ENCODE results near the gene KLHL2. TPM values are rescaled to one million over a fixed set of nuclear protein-coding genes. Genes with fewer than 3 reads are reported as not detected.
A peak's percentile ranks its signal among the peaks of the same experiment; 100 is the strongest.
"Not testable (repeated sequence)": the region's sequence is repeated elsewhere in the genome, so short reads cannot be mapped to it uniquely, and the experiment has no call there.

Gene KLHL2
- total and polyA plus RNA-seq, 2 of the 13 experiments (the other 11 are each of a cell fraction or from before 2014, with no cell fraction given), result 9.2 to 17.6 TPM

- TF ChIP-seq ZBTB33 (CRISPR knock-in tag; IDR thresholded peaks at IDR 0.05), result peak; percentile 79
- intact Hi-C loops (cut with micrococcal nuclease; ENCODE audit: unreplicated experiment); H3K79me2 ChIP-seq (ENCODE audit: insufficient read depth, low read length); BruUV-seq (replicated peaks); H3K27ac ChIP-seq (ENCODE audit: extremely low read length, insufficient read depth, low read length); DNase-seq (ENCODE audit: low spot score); FAIRE-seq; H3K36me3 ChIP-seq (replicated peaks in 1 of 2; ENCODE audit: control insufficient read depth in 1 of 2, insufficient read depth in 2 of 2, low read length in 2 of 2); ATAC-seq; H2AFZ ChIP-seq (ENCODE audit: low read length); H3K4me3 ChIP-seq (replicated peaks in 1 of 3; ENCODE audit: insufficient read depth in 1 of 3, low read depth in 2 of 3, low read length in 3 of 3); H3K27me3 ChIP-seq (ENCODE audit: control insufficient read depth in 1 of 2, insufficient read depth in 2 of 2, low read length in 2 of 2); H3K4me1 ChIP-seq (ENCODE audit: insufficient read depth, low read length); POLR2A ChIA-PET; H3K9me3 ChIP-seq (ENCODE audit: low read length); CTCF ChIA-PET (ENCODE audit: low intra/inter-chr PET ratio, low total read pairs); H4K20me1 ChIP-seq (ENCODE audit: insufficient read depth, low read length); in situ Hi-C loops (cut with HindIII; ENCODE audit: extremely low pct_ligation_motif_present, low pct_unique_long_range_greater_than_20kb); H3K9ac ChIP-seq (ENCODE audit: insufficient read depth, low read depth, low read length); H3K4me2 ChIP-seq (ENCODE audit: low read depth, low read length): not testable (repeated sequence)
- WGBS (ENCODE audit: low lambda C conversion rate), result 97% methylated on average over 20 of the region's 20 CpGs
Observed at GRCh38 chr4:165279531-165279930, 72.2 kb downstream of the KLHL2 start.

GRCh38 chr4:165284697-165285096 is 77.3 kb downstream of the KLHL2 start:
- WGBS (ENCODE audit: low lambda C conversion rate), result 99% methylated on average over 3 of the region's 3 CpGs
- CTCF ChIA-PET (ENCODE audit: low intra/inter-chr PET ratio, low total read pairs); DNase-seq (ENCODE audit: low spot score); POLR2A ChIA-PET; ATAC-seq; H2AFZ ChIP-seq (ENCODE audit: low read length); H3K4me2 ChIP-seq (ENCODE audit: low read depth, low read length); H4K20me1 ChIP-seq (ENCODE audit: insufficient read depth, low read length); H3K9me3 ChIP-seq (ENCODE audit: low read length); H3K27ac ChIP-seq (ENCODE audit: extremely low read length, insufficient read depth, low read length); BruUV-seq (replicated peaks); H3K27me3 ChIP-seq (ENCODE audit: control insufficient read depth in 1 of 2, insufficient read depth in 2 of 2, low read length in 2 of 2); in situ Hi-C loops (cut with HindIII; ENCODE audit: extremely low pct_ligation_motif_present, low pct_unique_long_range_greater_than_20kb); H3K4me3 ChIP-seq (replicated peaks in 1 of 3; ENCODE audit: insufficient read depth in 1 of 3, low read depth in 2 of 3, low read length in 3 of 3); H3K79me2 ChIP-seq (ENCODE audit: insufficient read depth, low read length); H3K9ac ChIP-seq (ENCODE audit: insufficient read depth, low read depth, low read length); FAIRE-seq; intact Hi-C loops (cut with micrococcal nuclease; ENCODE audit: unreplicated experiment); H3K36me3 ChIP-seq (replicated peaks in 1 of 2; ENCODE audit: control insufficient read depth in 1 of 2, insufficient read depth in 2 of 2, low read length in 2 of 2): not testable (repeated sequence)
- TF ChIP-seq ZNF431 (CRISPR knock-in tag; IDR thresholded peaks at IDR 0.05; ENCODE audit: borderline replicate concordance, low read depth), result peak; percentile 49; the same call in 1 of the 2 replicates
- H3K4me1 ChIP-seq (ENCODE audit: insufficient read depth, low read length), result peaks cover 11% of the 10 kb centered on the region

- H4K20me1 ChIP-seq (ENCODE audit: insufficient read depth, low read length); DNase-seq (ENCODE audit: low spot score); in situ Hi-C loops (cut with HindIII; ENCODE audit: extremely low pct_ligation_motif_present, low pct_unique_long_range_greater_than_20kb); H3K79me2 ChIP-seq (ENCODE audit: insufficient read depth, low read length); ATAC-seq; POLR2A ChIA-PET; CTCF ChIA-PET (ENCODE audit: low intra/inter-chr PET ratio, low total read pairs); BruUV-seq (replicated peaks); H3K27me3 ChIP-seq (ENCODE audit: control insufficient read depth in 1 of 2, insufficient read depth in 2 of 2, low read length in 2 of 2); H3K4me3 ChIP-seq (replicated peaks in 1 of 3; ENCODE audit: insufficient read depth in 1 of 3, low read depth in 2 of 3, low read length in 3 of 3); H3K36me3 ChIP-seq (replicated peaks in 1 of 2; ENCODE audit: control insufficient read depth in 1 of 2, insufficient read depth in 2 of 2, low read length in 2 of 2); FAIRE-seq; H2AFZ ChIP-seq (ENCODE audit: low read length); H3K4me2 ChIP-seq (ENCODE audit: low read depth, low read length); H3K27ac ChIP-seq (ENCODE audit: extremely low read length, insufficient read depth, low read length); intact Hi-C loops (cut with micrococcal nuclease; ENCODE audit: unreplicated experiment); H3K9ac ChIP-seq (ENCODE audit: insufficient read depth, low read depth, low read length); H3K9me3 ChIP-seq (ENCODE audit: low read length): not testable (repeated sequence)
- H3K4me1 ChIP-seq (ENCODE audit: insufficient read depth, low read length), result peaks cover 11% of the 10 kb centered on the region
- WGBS (ENCODE audit: low lambda C conversion rate), result 95% methylated on average over 4 of the region's 4 CpGs
Observed at GRCh38 chr4:165286619-165287340, 79.4 kb downstream of the KLHL2 start.
